Measurements from ENCODE around the gene NR3C2.
"Not testable (repeated sequence)": the region's sequence is repeated elsewhere in the genome, so short reads cannot be mapped to it uniquely, and the experiment has no call there.

NR3C2 gene

DNA sequence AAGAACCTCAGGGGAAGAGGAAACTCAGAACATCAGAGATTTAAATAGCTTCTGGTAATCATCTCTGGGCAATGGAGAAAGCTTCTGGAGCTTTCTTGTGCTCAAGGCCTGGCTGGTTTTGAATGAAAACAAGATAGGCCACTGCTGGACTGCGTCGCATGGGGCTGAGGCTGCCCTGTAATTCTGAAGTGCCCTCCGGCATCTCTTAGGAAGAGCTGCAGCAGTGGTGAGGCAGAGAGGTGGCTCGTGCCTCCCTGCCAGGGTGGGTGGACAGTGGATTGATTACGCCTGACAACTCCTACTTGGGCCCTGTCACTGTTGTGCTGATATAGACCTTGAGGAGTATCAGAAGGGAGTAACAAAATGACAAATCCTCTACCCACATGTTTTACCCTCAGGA is 279.7 kb downstream of the NR3C2 start:
- DNase-seq (ENCODE audit: low spot score), result no peak

GRCh38 chr4:148161601-148162000 is 280.6 kb downstream of the NR3C2 start:
- no peak for DNase-seq (ENCODE audit: low spot score)

DNA sequence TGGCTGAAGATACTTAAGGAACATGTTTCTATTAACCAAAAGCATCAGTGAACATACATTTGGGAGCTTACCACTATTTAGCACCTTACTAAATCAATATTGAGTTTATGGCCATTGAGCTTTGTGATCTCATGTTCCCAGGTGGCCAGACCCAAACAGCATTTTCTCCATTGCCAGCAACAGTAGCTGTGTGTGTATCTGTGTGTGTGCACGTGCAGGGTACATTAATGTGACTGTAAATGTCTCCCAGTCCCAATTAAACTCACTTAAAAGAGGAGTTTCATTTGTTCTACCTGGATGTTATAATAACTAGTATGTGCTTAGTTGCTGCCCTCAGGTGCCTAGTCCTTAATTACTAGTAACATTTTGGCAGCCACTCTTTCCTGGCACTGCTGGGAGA is 282.4 kb downstream of the NR3C2 start:
- no peak for DNase-seq (ENCODE audit: low spot score)

- DNase-seq (ENCODE audit: low spot score), result no peak
Observed at GRCh38 chr4:148154769-148155168, 287.4 kb downstream of the NR3C2 start.

- DNase-seq (ENCODE audit: low spot score), result no peak
Observed at GRCh38 chr4:148152868-148153625, 289.2 kb downstream of the NR3C2 start.

DNA sequence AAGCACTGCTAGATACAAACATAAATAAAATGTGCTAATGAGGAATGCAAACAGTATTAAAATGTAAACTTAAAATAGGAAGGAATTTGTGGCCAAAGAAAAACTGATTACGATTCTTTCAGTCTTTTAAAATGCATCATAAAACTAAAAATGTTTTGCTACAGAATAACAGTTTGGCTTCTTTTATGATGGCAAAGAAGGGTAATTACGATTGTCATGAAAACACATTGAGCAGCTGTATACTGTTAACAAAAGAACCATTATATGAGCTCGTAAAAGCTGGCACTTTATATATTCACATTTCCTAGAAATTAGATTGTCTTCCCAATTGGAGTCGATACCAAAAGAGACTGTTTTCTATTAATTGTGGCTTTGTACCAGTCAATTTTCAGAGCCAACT is 290.4 kb downstream of the NR3C2 start:
- DNase-seq (ENCODE audit: low spot score), result no peak

DNA sequence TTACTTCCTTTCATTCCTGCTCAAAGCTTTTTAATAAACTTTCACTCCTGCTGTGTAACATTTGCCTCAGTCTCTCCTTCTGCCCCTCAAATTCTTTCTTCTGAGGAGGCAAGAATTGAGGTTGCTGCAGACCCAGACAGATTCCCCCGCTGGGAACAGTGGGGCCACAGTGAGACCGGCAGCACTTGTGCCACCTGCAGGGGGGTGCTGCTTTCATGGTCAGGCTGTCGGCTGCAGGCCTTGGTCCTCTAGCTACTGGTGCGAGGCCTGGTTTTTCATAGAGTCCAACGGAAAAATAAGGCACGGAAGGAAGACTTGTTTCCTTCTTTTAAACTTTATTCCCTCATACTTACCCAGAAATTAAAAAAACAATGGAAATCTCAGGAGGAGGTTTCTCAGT is 296.7 kb downstream of the NR3C2 start:
- no peak for DNase-seq (ENCODE audit: low spot score)

DNA sequence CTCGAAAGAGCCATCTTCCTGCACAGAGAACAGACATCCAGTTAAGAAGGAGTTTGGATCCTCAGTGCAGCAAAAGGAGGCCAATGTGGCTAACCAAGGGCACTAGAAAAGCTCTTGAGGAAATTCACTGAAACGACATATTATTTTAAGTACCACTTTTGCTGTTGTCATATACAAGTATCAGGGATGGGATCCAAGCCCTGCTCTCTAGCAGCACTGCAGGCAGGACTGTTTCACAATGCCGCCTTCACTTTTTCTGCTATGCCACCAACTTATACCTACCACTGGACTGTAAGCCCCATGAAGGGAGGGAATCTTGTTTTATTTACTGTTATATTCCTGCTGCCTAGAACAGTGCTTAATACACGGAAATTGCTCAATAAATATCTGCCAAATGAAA is 299.0 kb downstream of the NR3C2 start:
- DNase-seq (ENCODE audit: low spot score), result no peak

DNA sequence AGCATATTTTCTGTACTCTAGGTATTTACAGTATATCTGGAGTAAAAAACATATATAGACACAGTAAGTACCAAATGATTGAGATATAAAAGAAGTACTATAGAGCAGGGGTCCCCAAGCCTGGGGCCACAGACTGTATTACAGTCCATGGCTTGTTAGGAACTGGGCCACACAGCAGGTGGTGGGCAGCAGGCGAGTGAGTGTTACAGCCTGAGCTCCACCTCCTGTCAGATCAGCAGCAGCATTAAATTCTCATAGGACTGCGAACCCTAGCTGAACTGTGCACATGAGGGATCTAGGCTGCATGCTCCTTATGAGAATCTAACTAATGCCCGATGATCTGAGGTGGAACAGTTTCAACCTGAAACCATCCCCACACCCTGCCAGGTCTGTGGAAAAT is 300.7 kb downstream of the NR3C2 start:
- DNase-seq (ENCODE audit: low spot score), result no peak

DNA sequence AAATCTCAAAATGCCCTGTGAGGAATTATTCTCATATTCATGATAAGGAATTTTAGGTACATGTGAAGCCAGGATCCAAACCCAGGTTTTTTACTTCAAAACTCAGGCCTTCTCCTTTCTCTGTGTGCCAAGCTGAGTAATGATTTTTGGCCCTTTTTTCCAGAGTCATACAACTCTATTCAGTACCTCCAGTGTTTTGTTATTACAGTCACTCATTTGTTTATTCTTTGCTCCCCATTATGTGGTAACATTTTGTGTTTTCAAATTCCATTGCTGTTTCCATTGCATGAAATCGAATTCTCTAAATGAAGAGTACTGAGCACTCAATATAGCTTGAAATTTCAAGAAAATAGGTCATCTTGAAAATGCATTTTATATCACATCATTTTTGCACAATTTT is 315.4 kb downstream of the NR3C2 start:
- no peak for DNase-seq (ENCODE audit: low spot score)

- no peak for DNase-seq (ENCODE audit: low spot score)
Observed at GRCh38 chr4:148124512-148124911, 317.7 kb downstream of the NR3C2 start.

DNA sequence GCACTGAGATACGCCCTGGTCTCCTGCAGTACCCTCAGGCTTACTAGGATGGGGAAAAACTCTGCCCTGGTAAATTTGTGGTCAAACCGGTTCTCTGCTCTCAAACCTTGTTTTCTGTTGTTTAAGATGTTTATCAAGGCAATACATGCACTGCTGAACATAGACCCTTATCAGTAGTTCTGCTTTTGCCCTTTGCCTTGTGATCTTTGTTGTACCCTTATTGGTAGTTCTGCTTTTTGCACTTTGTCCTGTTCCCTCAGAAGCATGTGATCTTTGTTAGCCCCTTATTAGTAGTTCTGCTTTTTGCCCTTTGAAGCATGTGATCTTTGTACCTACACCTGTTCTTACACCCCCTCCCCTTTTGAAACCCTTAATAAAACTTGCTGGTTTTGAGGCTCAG is 319.1 kb downstream of the NR3C2 start:
- not testable (repeated sequence) for DNase-seq (ENCODE audit: low spot score)

- DNase-seq (ENCODE audit: low spot score), result no peak
Observed at GRCh38 chr4:148120216-148120615, 322.0 kb downstream of the NR3C2 start.

DNA sequence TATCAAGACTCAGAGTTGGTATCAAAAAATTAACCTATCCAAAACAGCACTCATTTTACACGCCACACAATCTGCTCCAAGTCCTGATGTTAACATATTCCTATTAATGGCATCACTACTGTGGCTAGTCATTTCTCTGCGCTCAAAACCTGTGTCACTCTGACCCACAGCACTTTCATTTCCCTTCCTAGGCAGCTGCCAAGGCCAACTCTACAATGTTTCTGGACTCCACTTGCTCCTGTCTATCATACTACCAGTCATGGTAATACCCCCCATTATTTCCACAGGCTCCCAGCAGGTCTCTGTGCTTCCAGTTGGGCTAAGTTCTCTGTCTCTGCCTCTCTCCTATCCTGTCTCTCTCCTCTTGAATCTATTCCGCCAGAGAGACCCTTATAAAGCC is 323.6 kb downstream of the NR3C2 start:
- DNase-seq (ENCODE audit: low spot score), result no peak

- no peak for DNase-seq (ENCODE audit: low spot score)
Observed at GRCh38 chr4:148118179-148118578, 324.0 kb downstream of the NR3C2 start.

DNA sequence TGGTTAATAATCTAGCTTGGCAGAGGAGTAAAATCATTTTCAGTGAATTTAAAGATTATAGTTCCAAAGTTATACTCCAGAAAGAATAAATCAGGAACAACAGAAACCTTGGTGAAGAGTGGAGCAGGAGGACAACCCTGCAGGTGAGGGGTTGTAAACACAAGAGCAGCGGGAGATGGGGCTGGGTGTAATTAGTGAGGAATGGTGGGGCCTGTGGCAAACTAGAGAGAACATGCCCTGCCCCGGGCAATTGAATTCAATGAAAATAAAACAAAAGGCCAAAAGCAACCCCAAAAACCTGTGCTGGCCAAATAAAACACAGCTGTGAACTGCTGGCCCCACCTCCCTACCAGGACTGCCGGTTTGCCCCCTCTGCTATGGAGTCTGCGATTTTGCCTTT is 325.2 kb downstream of the NR3C2 start:
- DNase-seq (ENCODE audit: low spot score), result no peak

DNA sequence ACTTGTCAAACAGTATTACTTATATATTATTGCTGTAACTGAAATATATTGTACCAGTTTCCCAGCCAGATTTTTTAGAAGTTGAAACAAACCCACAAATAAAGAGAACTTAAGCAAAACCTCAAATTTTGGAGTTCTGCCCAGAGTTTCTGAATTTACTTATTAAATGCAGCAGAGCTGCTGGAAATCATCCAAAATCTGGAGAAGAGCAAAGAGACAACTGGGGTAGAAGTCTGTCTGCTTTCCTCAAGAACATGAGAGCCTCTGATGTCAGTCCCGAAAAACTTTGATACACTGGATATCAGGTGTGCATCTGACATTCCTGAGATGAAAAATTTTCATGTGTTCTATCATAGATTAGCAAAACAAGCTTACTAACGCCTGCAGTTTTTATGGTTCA is 325.9 kb downstream of the NR3C2 start:
- no peak for DNase-seq (ENCODE audit: low spot score)

DNA sequence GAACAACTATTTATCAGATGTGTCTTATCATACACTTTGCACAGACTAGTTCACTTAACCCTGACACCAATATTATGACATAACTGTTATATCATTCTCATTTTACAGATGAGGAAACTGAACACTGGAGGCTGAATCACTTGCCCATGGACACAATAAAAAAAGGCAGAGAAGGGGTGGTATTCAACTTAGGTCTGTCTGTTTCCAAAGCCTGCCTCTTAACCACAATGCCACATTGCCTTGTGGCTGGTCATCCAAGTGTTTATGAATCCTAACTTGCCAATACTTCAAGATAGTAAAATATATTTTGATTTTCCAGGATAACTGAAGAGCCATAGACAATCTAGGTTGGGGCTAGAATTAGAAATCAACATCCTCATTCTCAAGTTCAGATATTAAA is 327.8 kb downstream of the NR3C2 start:
- no peak for DNase-seq (ENCODE audit: low spot score)

- no peak for DNase-seq (ENCODE audit: low spot score)
Observed at GRCh38 chr4:148112231-148112982, 329.8 kb downstream of the NR3C2 start.

- DNase-seq (ENCODE audit: low spot score), result no peak
Observed at GRCh38 chr4:148110169-148110568, 332.0 kb downstream of the NR3C2 start.

DNA sequence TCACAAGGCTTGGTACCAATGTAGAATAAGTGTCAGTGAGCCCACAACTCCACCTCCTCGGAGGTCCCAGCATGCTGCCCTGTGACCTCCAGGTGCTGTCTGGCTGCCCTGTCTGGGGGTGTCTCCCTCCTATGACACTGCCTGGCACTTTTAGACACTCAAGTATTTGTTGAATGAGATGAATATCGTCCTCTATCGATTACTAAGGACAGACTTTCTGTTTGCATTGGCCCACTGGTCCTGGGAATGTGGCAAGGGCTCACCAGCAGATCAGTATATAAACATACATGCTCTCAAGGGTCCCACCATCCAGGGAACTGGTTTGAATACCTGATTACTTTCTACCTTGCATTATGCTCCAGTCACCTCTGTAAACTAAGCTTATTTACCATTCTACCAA is 333.0 kb downstream of the NR3C2 start:
- DNase-seq (ENCODE audit: low spot score), result no peak

DNA sequence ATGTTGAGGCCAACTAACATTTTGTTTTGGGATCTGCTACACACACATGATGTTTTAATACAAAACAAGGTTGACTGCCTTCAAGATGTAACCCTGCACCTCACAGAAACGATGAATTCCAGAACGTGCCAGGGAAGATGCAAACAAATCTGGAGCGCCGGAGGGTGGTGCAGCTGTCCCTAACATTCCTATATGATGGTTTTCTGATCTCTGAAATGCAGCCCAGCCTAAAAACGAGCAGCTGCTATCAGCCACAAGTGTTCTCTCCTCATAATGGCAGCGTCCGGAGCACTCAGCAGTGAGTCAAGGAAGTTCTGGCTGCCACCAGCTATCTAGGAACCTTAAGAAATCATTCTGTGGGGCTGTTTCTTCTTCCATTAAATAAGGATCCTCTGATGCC is 333.4 kb downstream of the NR3C2 start:
- DNase-seq (ENCODE audit: low spot score), result no peak

GRCh38 chr4:148103597-148104355 is 338.4 kb downstream of the NR3C2 start:
- DNase-seq (ENCODE audit: low spot score), result no peak

Data from hematopoietic multipotent progenitor cell treated with erythropoietin and hydrocortisone succinate and interleukin-3 and kit ligand, for 17 days (in vitro differentiated cells).